Lower lobe of right lung (tissue), 2 donors: ENCODE data around the gene MED8. TPM values are rescaled to one million over a fixed set of nuclear protein-coding genes. Genes with fewer than 3 reads are reported as not detected.
A peak's percentile ranks its signal among the peaks of the same experiment; 100 is the strongest.

ENCODE experiments used
- ATAC-seq, 2 donors: fragments of 200-7000 bp; cut with Tn5 transposase; one replicate each; pipeline ENCODE4 v1.9.1; 2020 to 2022; ENCODE audit warnings: mild to moderate bottlenecking in 2 of 2, moderate library complexity in 2 of 2
- DNase-seq: peaks from one replicate; pipeline ENCODE4 v3.0.0-alpha.2; 2020
- H3K27ac ChIP-seq: fragments of 200-600 bp; one replicate; pipeline ENCODE4 v1.8.0; 2022
- H3K27me3 ChIP-seq: fragments of 200-600 bp; one replicate; pipeline ENCODE4 v1.8.0; 2022; ENCODE audit warnings: low read depth
- H3K36me3 ChIP-seq: fragments of 200-600 bp; one replicate; pipeline ENCODE4 v1.8.0; 2022; ENCODE audit warnings: mild to moderate bottlenecking
- H3K4me1 ChIP-seq: fragments of 200-600 bp; one replicate; pipeline ENCODE4 v1.8.0; 2022
- H3K4me3 ChIP-seq: fragments of 200-600 bp; one replicate; pipeline ENCODE4 v1.8.0; 2022; ENCODE audit warnings: mild to moderate bottlenecking
- H3K9me3 ChIP-seq: fragments of 200-600 bp; one replicate; pipeline ENCODE4 v1.8.0; 2022
- CTCF ChIP-seq: fragments of 200-600 bp; IDR thresholded peaks from one replicate; pipeline ENCODE4 v1.8.0; 2022; ENCODE audit warnings: antibody characterized with exemption, mild to moderate bottlenecking
- intact Hi-C: fragments of 100-400 bp; cut with DNase I; formaldehyde crosslinking; loops from one replicate; pipeline ENCODE4 v1.11.0; 2022
- total RNA-seq: library from RNA; stranded (reverse); fragmentation: NEBNext Ultra II Directional; extraction: Animal tissue kit (Norgen Biotek cat#: 25700); gene quantifications from one replicate; pipeline ENCODE4 v1.2.1, GENCODE V29; 2021
- donor health status: DM: no; HTN: yes; CAD: no; lungs with severe emphysema.

Gene MED8
- total RNA-seq, 1 donor from 2014 or later: 35.4 TPM

GRCh38 chr1:43432171-43432860 is 42.7 kb upstream of the MED8 start:
- no peak for DNase-seq
- Histone ChIP-seq H3K4me3 (no peak overlapping the region), H3K4me1 (peaks cover 17% of the 10 kb centered on the region), H3K9me3 (no peaks in the 10 kb centered on the region), H3K27me3 (no peaks in the 10 kb centered on the region), H3K36me3 (peaks cover 97% of the 10 kb centered on the region), H3K27ac (no peak overlapping the region)
- no peak for TF ChIP-seq CTCF
- no peak for ATAC-seq
- intact Hi-C loops: no loop called here

DNA sequence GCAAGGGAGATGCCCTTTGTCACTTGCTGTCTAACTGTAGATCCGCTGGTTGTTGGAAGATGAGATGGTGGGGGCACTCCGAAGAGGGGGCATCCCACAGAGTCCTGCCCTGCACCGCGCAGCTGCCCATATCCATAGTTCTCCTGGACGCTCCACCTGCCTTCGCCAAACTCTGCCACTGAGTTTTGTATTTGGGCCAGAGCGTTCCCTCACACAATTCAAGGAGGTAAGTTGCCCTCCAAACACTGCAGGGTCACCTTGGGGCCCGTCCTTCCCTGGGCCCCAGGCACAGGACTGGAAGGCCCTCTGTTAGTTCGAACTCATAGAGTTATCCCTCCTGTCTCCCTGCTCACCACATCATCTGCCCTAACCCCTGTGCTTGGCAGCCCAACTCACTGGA is 42.1 kb upstream of the MED8 start:
- Histone ChIP-seq H3K4me1 (peaks cover 12% of the 10 kb centered on the region), H3K27ac (no peak overlapping the region), H3K27me3 (no peaks in the 10 kb centered on the region), H3K36me3 (peaks cover 98% of the 10 kb centered on the region), H3K4me3 (no peak overlapping the region), H3K9me3 (no peaks in the 10 kb centered on the region)
- intact Hi-C loops: no loop called here
- TF ChIP-seq CTCF: no peak
- DNase-seq (no peak), ATAC-seq (no peak)

GRCh38 chr1:43430831-43431230 is 41.2 kb upstream of the MED8 start:
- no peaks in the 10 kb centered on the region for H3K9me3 ChIP-seq
- H3K4me1 ChIP-seq: peaks cover 4% of the 10 kb centered on the region
- no peak overlapping the region for H3K4me3 ChIP-seq
- intact Hi-C loops: no loop called here
- no peaks in the 10 kb centered on the region for H3K27me3 ChIP-seq
- no peak for TF ChIP-seq CTCF
- peaks cover 98% of the 10 kb centered on the region for H3K36me3 ChIP-seq
- ATAC-seq: no peak
- H3K27ac ChIP-seq: no peak overlapping the region
- DNase-seq: no peak

- H3K9me3 ChIP-seq: no peaks in the 10 kb centered on the region
- H3K4me1 ChIP-seq: no peaks in the 10 kb centered on the region
- ATAC-seq (no peak), DNase-seq (no peak)
- no peak overlapping the region for H3K4me3 ChIP-seq
- no peak overlapping the region for H3K27ac ChIP-seq
- TF ChIP-seq CTCF: no peak
- peaks cover 93% of the 10 kb centered on the region for H3K36me3 ChIP-seq
- no peaks in the 10 kb centered on the region for H3K27me3 ChIP-seq
- intact Hi-C loops: no loop called here
Measured at GRCh38 chr1:43427941-43428340, 38.3 kb upstream of the MED8 start.

DNA sequence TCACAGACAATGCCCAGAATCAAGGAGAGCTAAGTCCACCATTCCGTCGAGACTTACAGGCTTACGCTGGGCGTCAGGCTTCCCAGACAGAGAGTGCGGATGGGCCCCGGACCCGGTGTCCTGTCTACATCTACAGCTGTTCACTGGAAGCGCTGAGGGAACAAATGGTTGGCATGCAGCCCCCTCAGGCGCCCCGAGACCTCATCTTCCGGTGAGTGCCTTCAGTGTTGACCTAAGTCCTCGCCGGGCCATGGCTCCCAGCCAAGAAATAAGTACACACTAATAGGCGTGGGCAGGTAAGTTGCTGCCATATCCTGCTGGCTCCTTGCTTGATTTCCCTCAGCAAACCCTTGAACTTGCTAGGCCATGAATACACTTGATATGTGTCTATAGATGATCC is 37.9 kb upstream of the MED8 start:
- no peak for TF ChIP-seq CTCF
- peak; percentile 33 to 66 for ATAC-seq
- peaks cover 93% of the 10 kb centered on the region for H3K36me3 ChIP-seq

More for the DNA sequence above, 37.9 kb upstream of the MED8 start:
- Histone ChIP-seq H3K4me1 (no peaks in the 10 kb centered on the region), H3K27ac (no peak overlapping the region), H3K9me3 (no peaks in the 10 kb centered on the region), H3K4me3 (no peak overlapping the region), H3K27me3 (no peaks in the 10 kb centered on the region)
- intact Hi-C loops: no loop called here
- peak; percentile 76 for DNase-seq
